HepG2 (cell line): Measurements from ENCODE around the gene GRID1. TPM values are rescaled to one million over a fixed set of nuclear protein-coding genes. Genes with fewer than 3 reads are reported as not detected.

ENCODE experiments used
- ATAC-seq: fragments of 200-7000 bp; cut with Tn5 transposase; 3 replicates; pipeline ENCODE4 v1.9.1; 2020; ENCODE audit warnings: mild to moderate bottlenecking, moderate library complexity
- BruUV-seq: library from RNA; stranded (reverse); fragments of 400-500 nt; replicated peaks from 2 replicates; lab custom pipeline; 2021; lab: Mats Ljungman, UMichigan
- CTCF ChIA-PET: fragments of 300-600 bp; formaldehyde crosslinking; extraction: SDS; loops from one replicate; lab custom pipeline; 2021; ENCODE audit warnings: low total read pairs, inconsistent platforms, low intra/inter-chr PET ratio; lab: Yijun Ruan, JAX
- POLR2A ChIA-PET: fragments of 350-600 bp; sonication (Branson Sonifier 250); formaldehyde crosslinking; loops from one replicate; lab custom pipeline; 2020; ENCODE audit warnings: antibody characterized with exemption, inconsistent platforms; lab: Yijun Ruan, JAX
- DNase-seq: peaks from one replicate; pipeline ENCODE4 v3.0.0-alpha.2; 2015; ENCODE audit warnings: low spot score
- FAIRE-seq: peaks from 3 replicates; lab custom pipeline; 2011; peaks lifted over from hg19 to GRCh38; lab: Jason Lieb, UNC
- H2AFZ ChIP-seq: one replicate; pipeline ENCODE4 v1.6.1; 2011; ENCODE audit warnings: low read length, inconsistent platforms
- H3K27ac ChIP-seq: fragments of 300-600 bp; 3 replicates; pipeline ENCODE4 v1.8.0; 2011; ENCODE audit warnings: mixed run types, mild to moderate bottlenecking, mixed read lengths, low read length, inconsistent platforms; ENCODE audit not compliant: insufficient read depth; ENCODE audit errors: extremely low read length
- H3K27me3 ChIP-seq, 2 experiments: fragments of 200-600 bp in 1 of 2; 2 replicates in 1 of 2; 3 replicates in 1 of 2; pipeline versions ENCODE4 v1.6.0 to v1.8.0; 2011; ENCODE audit warnings: low read length in 2 of 2, mild to moderate bottlenecking in 2 of 2, moderate library complexity in 2 of 2, inconsistent platforms in 1 of 2; ENCODE audit not compliant: insufficient read depth in 2 of 2, control insufficient read depth in 1 of 2
- H3K36me3 ChIP-seq, 2 experiments: fragments of 200-600 bp in 1 of 2; replicated peaks in 1 of 2; 2 replicates in 1 of 2; 3 replicates in 1 of 2; pipeline versions ENCODE4 v1.5.1 to v1.8.0; 2011; ENCODE audit warnings: low read length in 2 of 2, inconsistent platforms in 1 of 2; ENCODE audit not compliant: insufficient read depth in 2 of 2, control insufficient read depth in 1 of 2
- H3K4me1 ChIP-seq: 2 replicates; pipeline ENCODE4 v1.5.1; 2012; ENCODE audit warnings: low read length, inconsistent platforms; ENCODE audit not compliant: insufficient read depth
- H3K4me2 ChIP-seq: 2 replicates; pipeline ENCODE4 v1.6.0; 2011; ENCODE audit warnings: low read depth, low read length, inconsistent platforms
- H3K4me3 ChIP-seq, 3 experiments: fragments of 200-600 bp in 1 of 3; sonication (generic), shearing (Covaris generic) in 1 of 3; replicated peaks in 1 of 3; 2 replicates each; pipeline ENCODE4 v1.5.1; 2011 to 2016; ENCODE audit warnings: low read length in 3 of 3, inconsistent platforms in 2 of 3, low read depth in 2 of 3, mild to moderate bottlenecking in 2 of 3, control low read depth in 1 of 3, mixed read lengths in 1 of 3; ENCODE audit not compliant: insufficient read depth in 1 of 3
- H3K79me2 ChIP-seq: one replicate; pipeline ENCODE4 v1.6.1; 2011; ENCODE audit warnings: low read length, inconsistent platforms; ENCODE audit not compliant: insufficient read depth
- H3K9ac ChIP-seq: 2 replicates; pipeline ENCODE4 v1.6.0; 2011; ENCODE audit warnings: mild to moderate bottlenecking, low read depth, low read length, inconsistent platforms; ENCODE audit not compliant: insufficient read depth
- H3K9me3 ChIP-seq: 2 replicates; pipeline ENCODE4 v1.5.1; 2012; ENCODE audit warnings: mild to moderate bottlenecking, low read length
- H4K20me1 ChIP-seq: 2 replicates; pipeline ENCODE4 v1.6.0; 2011; ENCODE audit warnings: inconsistent platforms, mild to moderate bottlenecking, low read length, moderate library complexity; ENCODE audit not compliant: insufficient read depth
- BRD4 ChIP-seq: sonication (generic); formaldehyde crosslinking; IDR thresholded peaks from 2 replicates; pipeline ENCODE4 v1.4.0; 2020; ENCODE audit warnings: missing genetic modification reagents
- CHCHD3 ChIP-seq: sonication (generic); formaldehyde crosslinking; IDR thresholded peaks from 2 replicates; pipeline ENCODE4 v1.8.0; 2022; ENCODE audit warnings: mild to moderate bottlenecking, missing genetic modification reagents, moderate library complexity
- KLF6 ChIP-seq: IDR thresholded peaks from 2 replicates; pipeline ENCODE4 v1.8.0; 2016; ENCODE audit warnings: missing biosample characterization, missing genetic modification reagents
- RAD21 ChIP-seq: fragments of 450-650 bp; formaldehyde crosslinking; IDR thresholded peaks from 2 replicates; pipeline ENCODE4 v1.5.0; 2020; ENCODE audit warnings: mild to moderate bottlenecking
- SMYD3 ChIP-seq: sonication (generic); formaldehyde crosslinking; IDR thresholded peaks from 2 replicates; pipeline ENCODE4 v1.8.1; 2023; ENCODE audit warnings: mild to moderate bottlenecking, missing genetic modification reagents
- TP53 ChIP-seq: sonication (generic); formaldehyde crosslinking; conservative IDR thresholded peaks from 2 replicates; pipeline ENCODE4 v1.4.0; 2020; ENCODE audit warnings: missing genetic modification reagents
- ZBTB8A ChIP-seq: sonication (generic); formaldehyde crosslinking; IDR thresholded peaks from 2 replicates; pipeline ENCODE4 v1.4.0; 2020; ENCODE audit warnings: mild to moderate bottlenecking, low read depth, missing genetic modification reagents, borderline replicate concordance
- ZFP36L1 ChIP-seq: sonication (generic); formaldehyde crosslinking; IDR thresholded peaks from 2 replicates; pipeline ENCODE4 v1.8.0; 2022; ENCODE audit warnings: mild to moderate bottlenecking, missing genetic modification reagents, moderate library complexity
- ZNF256 ChIP-seq: sonication (generic); formaldehyde crosslinking; conservative IDR thresholded peaks from 2 replicates; pipeline ENCODE4 v1.4.0; 2020; ENCODE audit warnings: missing genetic modification reagents
- ZNF333 ChIP-seq: sonication (generic); formaldehyde crosslinking; IDR thresholded peaks from 2 replicates; pipeline ENCODE4 v1.4.0; 2020; ENCODE audit warnings: mild to moderate bottlenecking, missing genetic modification reagents, borderline replicate concordance
- ZNF672 ChIP-seq: sonication (generic); formaldehyde crosslinking; IDR thresholded peaks from 2 replicates; pipeline ENCODE4 v1.8.1; 2022; ENCODE audit warnings: missing genetic modification reagents
- ZNF788 ChIP-seq: sonication (generic); formaldehyde crosslinking; IDR thresholded peaks from 2 replicates; pipeline ENCODE4 v1.5.0; 2020; ENCODE audit warnings: mild to moderate bottlenecking, missing genetic modification reagents, borderline replicate concordance
- WGBS: methylation state at CpG from one replicate; pipeline ENCODE4 v1.1.6; 2017; ENCODE audit warnings: low lambda C conversion rate; 5-methylcytosine and 5-hydroxymethylcytosine counted together
- in situ Hi-C: cut with HindIII; loops from 2 replicates; pipeline ENCODE4 v1.10.0; 2017; ENCODE audit warnings: low pct_unique_long_range_greater_than_20kb; ENCODE audit not compliant: extremely low pct_ligation_motif_present
- intact Hi-C: fragments of 100-400 bp; cut with micrococcal nuclease; formaldehyde crosslinking; loops from one replicate; pipeline ENCODE4 v1.10.0; 2022; ENCODE audit not compliant: unreplicated experiment
- polyA plus RNA-seq, 8 experiments: library from polyadenylated mRNA; depleted of rRNA in 3 of 8; stranded (reverse) in 7 of 8; unstranded in 1 of 8; fragments of >200 nt; fragmentation: Illumina TruSeq in 4 of 8; extraction: Trizol in 4 of 8; gene quantifications; 2 replicates each; pipeline versions ENCODE4 v1.2.1 to v1.2.3, GENCODE V29; 2011 to 2016; ENCODE audit warnings: low read depth in 4 of 8, missing spikeins in 1 of 8, mixed read lengths in 1 of 8; ENCODE audit not compliant: insufficient read depth in 1 of 8
- total RNA-seq, 5 experiments: library from RNA; depleted of rRNA; stranded (reverse); fragments of >200 nt; fragmentation: Illumina TruSeq; extraction: Trizol; gene quantifications; 2 replicates each; pipeline ENCODE4 v1.2.3, GENCODE V29; 2016; ENCODE audit warnings: low read depth in 1 of 5
- TF ChIP-seq, protein P1 (sequence below): sonication (generic); formaldehyde crosslinking; IDR thresholded peaks from 2 replicates; pipeline ENCODE4 v1.8.0; 2022; ENCODE audit warnings: mild to moderate bottlenecking, missing genetic modification reagents, moderate library complexity
- TF ChIP-seq, protein P2 (sequence below): sonication (generic); formaldehyde crosslinking; IDR thresholded peaks from 2 replicates; pipeline ENCODE4 v1.5.0; 2020; ENCODE audit warnings: mild to moderate bottlenecking, missing genetic modification reagents
- TF ChIP-seq, protein P3 (sequence below): sonication (generic); formaldehyde crosslinking; IDR thresholded peaks from 2 replicates; pipeline ENCODE4 v1.5.0; 2020; ENCODE audit warnings: missing genetic modification reagents
- TF ChIP-seq, protein P4 (sequence below): sonication (generic); formaldehyde crosslinking; IDR thresholded peaks from 2 replicates; pipeline ENCODE4 v1.8.1; 2022; ENCODE audit warnings: mild to moderate bottlenecking, missing genetic modification reagents

Gene GRID1
- total and polyA plus RNA-seq, 2 of the 13 experiments (the other 11 are each of a cell fraction or from before 2014, with no cell fraction given): 0.05 TPM; not detected in 1

DNA sequence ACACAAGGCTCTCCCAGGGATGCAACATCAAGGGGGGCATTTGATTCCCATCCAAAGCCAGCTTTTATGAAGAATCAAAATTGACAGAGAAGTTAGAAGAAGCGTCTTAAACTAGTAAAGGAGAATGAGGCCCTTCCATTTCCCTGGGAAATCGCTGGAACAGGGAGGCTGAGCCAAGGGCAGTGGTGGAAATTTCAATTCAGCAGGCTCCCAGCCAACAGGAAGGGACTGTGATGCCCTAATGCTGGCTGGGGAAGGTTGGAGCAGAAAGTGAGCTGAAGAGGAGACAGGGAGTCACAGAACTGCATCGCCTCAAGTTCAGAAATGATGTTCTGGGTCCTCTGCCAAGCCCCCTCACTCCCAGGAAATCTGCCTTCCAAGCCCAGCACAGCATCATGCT lies 517.3 kb downstream of the GRID1 start:
- Histone ChIP-seq H3K9me3 (no peaks in the 10 kb centered on the region), H3K4me3 (no peak overlapping the region), H3K4me1 (no peaks in the 10 kb centered on the region), H2AFZ (no peak overlapping the region), H3K27me3 (no peaks in the 10 kb centered on the region), H3K4me2 (no peak overlapping the region), H4K20me1 (no peaks in the 10 kb centered on the region), H3K79me2 (no peaks in the 10 kb centered on the region), H3K36me3 (no peaks in the 10 kb centered on the region), H3K9ac (no peak overlapping the region), H3K27ac (no peak overlapping the region)
- 4% methylated on average over 2 of the region's 3 CpGs for WGBS
- TF ChIP-seq TP53 (CRISPR knock-in tag): no peak
- no peak for TF ChIP-seq BRD4
- TF ChIP-seq, protein P1, sequence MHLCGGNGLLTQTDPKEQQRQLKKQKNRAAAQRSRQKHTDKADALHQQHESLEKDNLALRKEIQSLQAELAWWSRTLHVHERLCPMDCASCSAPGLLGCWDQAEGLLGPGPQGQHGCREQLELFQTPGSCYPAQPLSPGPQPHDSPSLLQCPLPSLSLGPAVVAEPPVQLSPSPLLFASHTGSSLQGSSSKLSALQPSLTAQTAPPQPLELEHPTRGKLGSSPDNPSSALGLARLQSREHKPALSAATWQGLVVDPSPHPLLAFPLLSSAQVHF (CRISPR knock-in tag): no peak
- TF ChIP-seq, protein P2, sequence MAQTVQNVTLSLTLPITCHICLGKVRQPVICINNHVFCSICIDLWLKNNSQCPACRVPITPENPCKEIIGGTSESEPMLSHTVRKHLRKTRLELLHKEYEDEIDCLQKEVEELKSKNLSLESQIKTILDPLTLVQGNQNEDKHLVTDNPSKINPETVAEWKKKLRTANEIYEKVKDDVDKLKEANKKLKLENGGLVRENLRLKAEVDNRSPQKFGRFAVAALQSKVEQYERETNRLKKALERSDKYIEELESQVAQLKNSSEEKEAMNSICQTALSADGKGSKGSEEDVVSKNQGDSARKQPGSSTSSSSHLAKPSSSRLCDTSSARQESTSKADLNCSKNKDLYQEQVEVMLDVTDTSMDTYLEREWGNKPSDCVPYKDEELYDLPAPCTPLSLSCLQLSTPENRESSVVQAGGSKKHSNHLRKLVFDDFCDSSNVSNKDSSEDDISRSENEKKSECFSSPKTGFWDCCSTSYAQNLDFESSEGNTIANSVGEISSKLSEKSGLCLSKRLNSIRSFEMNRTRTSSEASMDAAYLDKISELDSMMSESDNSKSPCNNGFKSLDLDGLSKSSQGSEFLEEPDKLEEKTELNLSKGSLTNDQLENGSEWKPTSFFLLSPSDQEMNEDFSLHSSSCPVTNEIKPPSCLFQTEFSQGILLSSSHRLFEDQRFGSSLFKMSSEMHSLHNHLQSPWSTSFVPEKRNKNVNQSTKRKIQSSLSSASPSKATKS: no peak
- DNase-seq: no peak
- no peak for ATAC-seq
- ChIA-PET POLR2A (no interaction called here), CTCF (no interaction called here)
- intact Hi-C loops (no loop called here), in situ Hi-C loops (no loop called here)
- no peak for FAIRE-seq
- no TSS peak for BruUV-seq

DNA sequence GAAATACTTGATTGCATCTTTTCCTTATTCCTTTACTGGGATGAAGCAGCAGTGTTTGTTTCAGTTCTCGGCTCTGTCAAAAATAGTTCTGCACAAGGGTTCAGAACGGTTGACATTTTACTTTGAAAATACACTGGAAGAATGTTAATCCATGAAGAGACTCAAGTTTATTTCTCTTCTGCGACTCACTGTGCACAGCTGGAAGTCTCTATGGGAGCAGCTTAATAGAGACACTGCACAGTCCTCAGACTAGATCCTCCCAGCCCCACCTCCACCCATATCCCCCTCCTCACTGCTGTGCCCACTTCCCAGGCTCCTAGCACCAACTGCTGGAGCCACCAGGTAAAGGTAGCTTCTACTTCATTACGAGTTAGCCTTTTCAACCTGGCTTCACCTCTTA lies 517.8 kb downstream of the GRID1 start:
- Histone ChIP-seq H3K79me2 (no peaks in the 10 kb centered on the region), H3K9ac (no peak overlapping the region), H3K4me3 (no peak overlapping the region), H3K27me3 (no peaks in the 10 kb centered on the region), H3K36me3 (no peaks in the 10 kb centered on the region), H3K4me1 (no peaks in the 10 kb centered on the region), H4K20me1 (no peaks in the 10 kb centered on the region), H3K27ac (no peak overlapping the region), H3K4me2 (no peak overlapping the region), H2AFZ (no peak overlapping the region), H3K9me3 (no peaks in the 10 kb centered on the region)
- no TSS peak for BruUV-seq
- ATAC-seq: no peak
- no peak for FAIRE-seq
- 11% methylated on average over 4 of the region's 4 CpGs for WGBS
- intact Hi-C loops (no loop called here), in situ Hi-C loops (no loop called here)
- ChIA-PET POLR2A (no interaction called here), CTCF (no interaction called here)
- DNase-seq: no peak
- TF ChIP-seq ZBTB8A: no peak
- TF ChIP-seq ZNF333 (CRISPR knock-in tag): no peak
- no peak for TF ChIP-seq ZNF672 (CRISPR knock-in tag)
- TF ChIP-seq, protein P3, sequence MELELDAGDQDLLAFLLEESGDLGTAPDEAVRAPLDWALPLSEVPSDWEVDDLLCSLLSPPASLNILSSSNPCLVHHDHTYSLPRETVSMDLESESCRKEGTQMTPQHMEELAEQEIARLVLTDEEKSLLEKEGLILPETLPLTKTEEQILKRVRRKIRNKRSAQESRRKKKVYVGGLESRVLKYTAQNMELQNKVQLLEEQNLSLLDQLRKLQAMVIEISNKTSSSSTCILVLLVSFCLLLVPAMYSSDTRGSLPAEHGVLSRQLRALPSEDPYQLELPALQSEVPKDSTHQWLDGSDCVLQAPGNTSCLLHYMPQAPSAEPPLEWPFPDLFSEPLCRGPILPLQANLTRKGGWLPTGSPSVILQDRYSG (CRISPR knock-in tag): no peak
- no peak for TF ChIP-seq RAD21 (CRISPR knock-in tag)
- no peak for TF ChIP-seq ZNF788 (CRISPR knock-in tag)
- TF ChIP-seq ZFP36L1 (CRISPR knock-in tag): no peak
- TF ChIP-seq, protein P4, sequence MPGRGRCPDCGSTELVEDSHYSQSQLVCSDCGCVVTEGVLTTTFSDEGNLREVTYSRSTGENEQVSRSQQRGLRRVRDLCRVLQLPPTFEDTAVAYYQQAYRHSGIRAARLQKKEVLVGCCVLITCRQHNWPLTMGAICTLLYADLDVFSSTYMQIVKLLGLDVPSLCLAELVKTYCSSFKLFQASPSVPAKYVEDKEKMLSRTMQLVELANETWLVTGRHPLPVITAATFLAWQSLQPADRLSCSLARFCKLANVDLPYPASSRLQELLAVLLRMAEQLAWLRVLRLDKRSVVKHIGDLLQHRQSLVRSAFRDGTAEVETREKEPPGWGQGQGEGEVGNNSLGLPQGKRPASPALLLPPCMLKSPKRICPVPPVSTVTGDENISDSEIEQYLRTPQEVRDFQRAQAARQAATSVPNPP (CRISPR knock-in tag): no peak
- no peak for TF ChIP-seq CHCHD3 (CRISPR knock-in tag)
- no peak for TF ChIP-seq SMYD3 (CRISPR knock-in tag)
- no peak for TF ChIP-seq KLF6 (CRISPR knock-in tag)
- no peak for TF ChIP-seq ZNF256
